ENCODE results near the gene PSPH. TPM values are rescaled to one million over a fixed set of nuclear protein-coding genes. Genes with fewer than 3 reads are reported as not detected.

PSPH gene
- total RNA-seq, 1 experiment from 2014 or later, result 59.0 TPM

DNA sequence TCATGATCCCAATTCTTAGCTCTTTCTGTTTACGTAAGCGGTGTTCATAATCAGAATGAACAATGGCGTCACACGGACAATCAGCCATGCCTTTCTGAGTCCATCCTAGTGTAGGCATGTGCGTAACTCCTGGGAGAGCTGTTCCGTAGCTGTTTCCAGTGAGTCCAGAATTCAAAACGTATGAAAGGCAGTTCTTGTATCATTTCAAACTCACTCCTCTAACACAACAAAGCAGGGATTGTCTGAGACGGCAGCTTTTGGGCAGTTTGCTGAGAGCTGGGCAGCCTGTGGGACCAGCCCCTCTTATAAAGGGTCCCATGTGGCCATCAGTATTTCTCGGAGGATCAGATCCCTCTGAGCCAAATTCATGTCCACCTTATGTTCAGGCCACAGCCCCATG lies 43.4 kb downstream of the PSPH start:
- ChIA-PET CTCF (interaction anchor here (1.7 kb wide), 1 partner anchor 66 kb away, joined by 3 read pairs; no protein-coding TSS in a partner anchor), POLR2A (ENCODE audit: low non-redundant PET) (no interaction called here)
- peaks cover 9% of the 10 kb centered on the region for H3K36me3 ChIP-seq (ENCODE audit: insufficient read depth, low read length, poor library complexity, severe bottlenecking)
- DNase-seq (ENCODE audit: low spot score), result no peak
- H3K4me1 ChIP-seq (ENCODE audit: insufficient read depth, low read length, poor library complexity, severe bottlenecking), result no peaks in the 10 kb centered on the region
- TF ChIP-seq EZH2 (IDR thresholded peaks at IDR 0.05; ENCODE audit: borderline replicate concordance, low read depth, low read length, poor library complexity, severe bottlenecking), result no peak
- TF ChIP-seq, protein P1, sequence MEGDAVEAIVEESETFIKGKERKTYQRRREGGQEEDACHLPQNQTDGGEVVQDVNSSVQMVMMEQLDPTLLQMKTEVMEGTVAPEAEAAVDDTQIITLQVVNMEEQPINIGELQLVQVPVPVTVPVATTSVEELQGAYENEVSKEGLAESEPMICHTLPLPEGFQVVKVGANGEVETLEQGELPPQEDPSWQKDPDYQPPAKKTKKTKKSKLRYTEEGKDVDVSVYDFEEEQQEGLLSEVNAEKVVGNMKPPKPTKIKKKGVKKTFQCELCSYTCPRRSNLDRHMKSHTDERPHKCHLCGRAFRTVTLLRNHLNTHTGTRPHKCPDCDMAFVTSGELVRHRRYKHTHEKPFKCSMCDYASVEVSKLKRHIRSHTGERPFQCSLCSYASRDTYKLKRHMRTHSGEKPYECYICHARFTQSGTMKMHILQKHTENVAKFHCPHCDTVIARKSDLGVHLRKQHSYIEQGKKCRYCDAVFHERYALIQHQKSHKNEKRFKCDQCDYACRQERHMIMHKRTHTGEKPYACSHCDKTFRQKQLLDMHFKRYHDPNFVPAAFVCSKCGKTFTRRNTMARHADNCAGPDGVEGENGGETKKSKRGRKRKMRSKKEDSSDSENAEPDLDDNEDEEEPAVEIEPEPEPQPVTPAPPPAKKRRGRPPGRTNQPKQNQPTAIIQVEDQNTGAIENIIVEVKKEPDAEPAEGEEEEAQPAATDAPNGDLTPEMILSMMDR (conservative IDR thresholded peaks at IDR 0.05; ENCODE audit: low read depth, low read length), result no peak
- no peaks in the 10 kb centered on the region for H3K27me3 ChIP-seq (replicated peaks; ENCODE audit: insufficient read depth, low read depth, low read length, poor library complexity)
- no peak overlapping the region for H3K27ac ChIP-seq (ENCODE audit: low read depth, low read length, poor library complexity, severe bottlenecking)
- no TSS peak for BruUV-seq (replicated peaks)
- H3K9me3 ChIP-seq (ENCODE audit: low read depth, low read length, poor library complexity, severe bottlenecking), result no peaks in the 10 kb centered on the region
- intact Hi-C loops (cut with micrococcal nuclease; ENCODE audit: unreplicated experiment), result no loop called here
- no peak overlapping the region for H3K4me3 ChIP-seq (ENCODE audit: low read depth, low read length, poor library complexity, severe bottlenecking)

DNA sequence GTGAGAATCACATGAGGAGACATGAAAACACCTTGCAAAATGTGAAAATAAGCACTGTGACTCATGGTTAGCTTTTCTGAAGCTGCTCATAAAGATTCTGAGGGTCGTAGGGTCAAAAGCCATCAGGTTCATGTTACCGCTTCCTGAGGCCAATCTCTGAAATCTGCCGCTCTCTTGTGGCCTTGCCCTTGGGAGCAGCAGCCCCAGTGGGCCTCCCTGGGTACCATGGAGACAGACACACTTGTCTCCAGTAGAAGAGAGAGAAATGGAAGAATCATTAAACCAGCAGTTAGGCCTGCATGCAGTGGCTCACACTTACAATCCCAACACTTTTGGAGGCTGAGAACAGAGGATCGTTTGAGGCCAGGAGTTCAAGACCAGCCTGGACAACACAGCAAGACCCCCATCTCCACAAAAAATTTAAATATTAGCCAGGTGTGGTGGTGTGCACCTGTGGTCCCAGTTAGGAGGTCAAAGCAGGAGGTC lies 44.0 kb downstream of the PSPH start:
- H3K4me3 ChIP-seq (ENCODE audit: low read depth, low read length, poor library complexity, severe bottlenecking), result no peak overlapping the region
- H3K9me3 ChIP-seq (ENCODE audit: low read depth, low read length, poor library complexity, severe bottlenecking), result no peaks in the 10 kb centered on the region
- no TSS peak for BruUV-seq (replicated peaks)
- intact Hi-C loops (cut with micrococcal nuclease; ENCODE audit: unreplicated experiment), result no loop called here
- H3K27me3 ChIP-seq (replicated peaks; ENCODE audit: insufficient read depth, low read depth, low read length, poor library complexity), result no peaks in the 10 kb centered on the region
- H3K27ac ChIP-seq (ENCODE audit: low read depth, low read length, poor library complexity, severe bottlenecking), result no peak overlapping the region
- H3K4me1 ChIP-seq (ENCODE audit: insufficient read depth, low read length, poor library complexity, severe bottlenecking), result no peaks in the 10 kb centered on the region
- TF ChIP-seq EZH2 (IDR thresholded peaks at IDR 0.05; ENCODE audit: borderline replicate concordance, low read depth, low read length, poor library complexity, severe bottlenecking), result no peak
- TF ChIP-seq, protein P1 (conservative IDR thresholded peaks at IDR 0.05; ENCODE audit: low read depth, low read length), result no peak
- POLR2A ChIA-PET (ENCODE audit: low non-redundant PET), result no interaction called here
- no peak for DNase-seq (ENCODE audit: low spot score)
- H3K36me3 ChIP-seq (ENCODE audit: insufficient read depth, low read length, poor library complexity, severe bottlenecking), result peaks cover 9% of the 10 kb centered on the region
- CTCF ChIA-PET, result interaction anchor here (0.7 to 1.7 kb wide), 2 partner anchors 66 to 67 kb away, joined by 3 read pairs; no protein-coding TSS in a partner anchor

- DNase-seq (ENCODE audit: low spot score), result no peak
- Histone ChIP-seq H3K4me3 (ENCODE audit: low read depth, low read length, poor library complexity, severe bottlenecking) (no peak overlapping the region), H3K27me3 (replicated peaks; ENCODE audit: insufficient read depth, low read depth, low read length, poor library complexity) (no peaks in the 10 kb centered on the region), H3K36me3 (ENCODE audit: insufficient read depth, low read length, poor library complexity, severe bottlenecking) (peaks cover 10% of the 10 kb centered on the region), H3K9me3 (ENCODE audit: low read depth, low read length, poor library complexity, severe bottlenecking) (no peaks in the 10 kb centered on the region), H3K4me1 (ENCODE audit: insufficient read depth, low read length, poor library complexity, severe bottlenecking) (no peaks in the 10 kb centered on the region), H3K27ac (ENCODE audit: low read depth, low read length, poor library complexity, severe bottlenecking) (no peak overlapping the region)
- ChIA-PET CTCF (no interaction called here), POLR2A (ENCODE audit: low non-redundant PET) (no interaction called here)
- TF ChIP-seq EZH2 (IDR thresholded peaks at IDR 0.05; ENCODE audit: borderline replicate concordance, low read depth, low read length, poor library complexity, severe bottlenecking), result no peak
- TF ChIP-seq, protein P1 (conservative IDR thresholded peaks at IDR 0.05; ENCODE audit: low read depth, low read length), result no peak
- intact Hi-C loops (cut with micrococcal nuclease; ENCODE audit: unreplicated experiment), result loop anchor here (1.0 kb wide), 1 partner anchor 71 kb away; no protein-coding TSS in a partner anchor
- BruUV-seq (replicated peaks), result no TSS peak
Observed at GRCh38 chr7:56003749-56004148, 47.5 kb downstream of the PSPH start.
